ENCODE measurements around the gene DENND4B. TPM values are rescaled to one million over a fixed set of nuclear protein-coding genes. Genes with fewer than 3 reads are reported as not detected.
"Not testable (repeated sequence)": the region's sequence is repeated elsewhere in the genome, so short reads cannot be mapped to it uniquely, and the experiment has no call there.

The DENND4B gene
- total and polyA plus RNA-seq, 4 donors, result 18.9 to 74.4 (median 39.1) TPM

- peak overlapping the region; percentile 84 for H3K4me3 ChIP-seq (ENCODE audit: low read depth, low read length)
- 0% methylated on average over 1 of the region's 3 CpGs for WGBS (ENCODE audit: insufficient coverage)
- no peaks in the 10 kb centered on the region for H3K9me3 ChIP-seq (ENCODE audit: control insufficient read depth, insufficient read depth, low read length)
- DNase-seq (ENCODE audit: low read depth in 4 of 6, low spot score in 6 of 6), result no peak
- H3K27me3 ChIP-seq (ENCODE audit: control insufficient read depth, insufficient read depth, low read length), result no peaks in the 10 kb centered on the region
- peaks cover 3% of the 10 kb centered on the region for H3K36me3 ChIP-seq (ENCODE audit: control insufficient read depth, insufficient read depth, low read length)
- H3K4me1 ChIP-seq (ENCODE audit: control insufficient read depth, insufficient read depth, low read length), result peaks cover 22% of the 10 kb centered on the region
- peak overlapping the region; percentile 73 for H3K27ac ChIP-seq (ENCODE audit: low read depth, low read length)
These were observed 25.3 kb downstream of the DENND4B start for GRCh38 chr1:153921080-153921802.

GRCh38 chr1:153919876-153920852 is 26.4 kb downstream of the DENND4B start:
- Histone ChIP-seq H3K36me3 (ENCODE audit: control insufficient read depth, insufficient read depth, low read length) (peaks cover 3% of the 10 kb centered on the region), H3K4me1 (ENCODE audit: control insufficient read depth, insufficient read depth, low read length) (peaks cover 22% of the 10 kb centered on the region), H3K9me3 (ENCODE audit: control insufficient read depth, insufficient read depth, low read length) (no peaks in the 10 kb centered on the region), H3K4me3 (ENCODE audit: low read depth, low read length) (no peak overlapping the region), H3K27me3 (ENCODE audit: control insufficient read depth, insufficient read depth, low read length) (no peaks in the 10 kb centered on the region), H3K27ac (ENCODE audit: low read depth, low read length) (no peak overlapping the region)
- peak in 2 of 6 donors; percentile 23 to 52 for DNase-seq (ENCODE audit: low read depth in 4 of 6, low spot score in 6 of 6)
- WGBS (ENCODE audit: insufficient coverage), result 63% methylated on average over 2 of the region's 4 CpGs

- Histone ChIP-seq H3K4me3 (ENCODE audit: low read depth, low read length) (no peak overlapping the region), H3K27ac (ENCODE audit: low read depth, low read length) (no peak overlapping the region), H3K27me3 (ENCODE audit: control insufficient read depth, insufficient read depth, low read length) (no peaks in the 10 kb centered on the region), H3K9me3 (ENCODE audit: control insufficient read depth, insufficient read depth, low read length) (no peaks in the 10 kb centered on the region), H3K4me1 (ENCODE audit: control insufficient read depth, insufficient read depth, low read length) (peaks cover 10% of the 10 kb centered on the region), H3K36me3 (ENCODE audit: control insufficient read depth, insufficient read depth, low read length) (peaks cover 3% of the 10 kb centered on the region)
- DNase-seq (ENCODE audit: low read depth in 4 of 6, low spot score in 6 of 6), result no peak
- 100% methylated on average over 1 of the region's 4 CpGs for WGBS (ENCODE audit: insufficient coverage)
These were observed 30.2 kb downstream of the DENND4B start for GRCh38 chr1:153916297-153916696.

- Histone ChIP-seq H3K4me1 (ENCODE audit: control insufficient read depth, insufficient read depth, low read length) (no peaks in the 10 kb centered on the region), H3K27me3 (ENCODE audit: control insufficient read depth, insufficient read depth, low read length) (no peaks in the 10 kb centered on the region), H3K36me3 (ENCODE audit: control insufficient read depth, insufficient read depth, low read length) (peaks cover 12% of the 10 kb centered on the region), H3K4me3 (ENCODE audit: low read depth, low read length) (no peak overlapping the region), H3K27ac (ENCODE audit: low read depth, low read length) (no peak overlapping the region), H3K9me3 (ENCODE audit: control insufficient read depth, insufficient read depth, low read length) (no peaks in the 10 kb centered on the region)
- DNase-seq (ENCODE audit: low read depth in 4 of 6, low spot score in 6 of 6), result no peak
- WGBS (ENCODE audit: insufficient coverage), result 50% methylated on average over 1 of the region's 2 CpGs
These were observed 34.2 kb downstream of the DENND4B start for GRCh38 chr1:153912349-153912748.

- DNase-seq (ENCODE audit: low read depth in 4 of 6, low spot score in 6 of 6); H3K27ac ChIP-seq (ENCODE audit: low read depth, low read length); H3K9me3 ChIP-seq (ENCODE audit: control insufficient read depth, insufficient read depth, low read length); H3K27me3 ChIP-seq (ENCODE audit: control insufficient read depth, insufficient read depth, low read length); H3K4me3 ChIP-seq (ENCODE audit: low read depth, low read length); H3K4me1 ChIP-seq (ENCODE audit: control insufficient read depth, insufficient read depth, low read length): not testable (repeated sequence)
- no CpG with 5 or more reads among the region's 6 CpGs for WGBS (ENCODE audit: insufficient coverage)
- peaks cover 11% of the 10 kb centered on the region for H3K36me3 ChIP-seq (ENCODE audit: control insufficient read depth, insufficient read depth, low read length)
These were observed 36.0 kb downstream of the DENND4B start for GRCh38 chr1:153910560-153910959.

GRCh38 chr1:153908071-153908470 is 38.4 kb downstream of the DENND4B start:
- no peaks in the 10 kb centered on the region for H3K4me1 ChIP-seq (ENCODE audit: control insufficient read depth, insufficient read depth, low read length)
- H3K9me3 ChIP-seq (ENCODE audit: control insufficient read depth, insufficient read depth, low read length), result no peaks in the 10 kb centered on the region
- 100% methylated on average over 3 of the region's 6 CpGs for WGBS (ENCODE audit: insufficient coverage)
- no peaks in the 10 kb centered on the region for H3K27me3 ChIP-seq (ENCODE audit: control insufficient read depth, insufficient read depth, low read length)
- no peak for DNase-seq (ENCODE audit: low read depth in 4 of 6, low spot score in 6 of 6)
- no peak overlapping the region for H3K4me3 ChIP-seq (ENCODE audit: low read depth, low read length)
- H3K27ac ChIP-seq (ENCODE audit: low read depth, low read length), result no peak overlapping the region
- H3K36me3 ChIP-seq (ENCODE audit: control insufficient read depth, insufficient read depth, low read length), result peaks cover 16% of the 10 kb centered on the region

- Histone ChIP-seq H3K36me3 (ENCODE audit: control insufficient read depth, insufficient read depth, low read length) (peaks cover 19% of the 10 kb centered on the region), H3K4me1 (ENCODE audit: control insufficient read depth, insufficient read depth, low read length) (no peaks in the 10 kb centered on the region), H3K4me3 (ENCODE audit: low read depth, low read length) (no peak overlapping the region), H3K9me3 (ENCODE audit: control insufficient read depth, insufficient read depth, low read length) (no peaks in the 10 kb centered on the region), H3K27me3 (ENCODE audit: control insufficient read depth, insufficient read depth, low read length) (no peaks in the 10 kb centered on the region), H3K27ac (ENCODE audit: low read depth, low read length) (no peak overlapping the region)
- WGBS (ENCODE audit: insufficient coverage), result no CpG with 5 or more reads among the region's 6 CpGs
- DNase-seq (ENCODE audit: low read depth in 4 of 6, low spot score in 6 of 6), result no peak
These were observed 39.4 kb downstream of the DENND4B start for GRCh38 chr1:153907134-153907533.

- Histone ChIP-seq H3K9me3 (ENCODE audit: control insufficient read depth, insufficient read depth, low read length) (no peaks in the 10 kb centered on the region), H3K4me3 (ENCODE audit: low read depth, low read length) (no peak overlapping the region), H3K27ac (ENCODE audit: low read depth, low read length) (no peak overlapping the region), H3K27me3 (ENCODE audit: control insufficient read depth, insufficient read depth, low read length) (no peaks in the 10 kb centered on the region), H3K4me1 (ENCODE audit: control insufficient read depth, insufficient read depth, low read length) (no peaks in the 10 kb centered on the region), H3K36me3 (ENCODE audit: control insufficient read depth, insufficient read depth, low read length) (peaks cover 19% of the 10 kb centered on the region)
- WGBS (ENCODE audit: insufficient coverage), result no CpG with 5 or more reads among the region's 1 CpG
- DNase-seq (ENCODE audit: low read depth in 4 of 6, low spot score in 6 of 6), result no peak
These were observed 40.1 kb downstream of the DENND4B start for GRCh38 chr1:153906396-153906795.

- H3K36me3 ChIP-seq (ENCODE audit: control insufficient read depth, insufficient read depth, low read length), result peaks cover 19% of the 10 kb centered on the region
- WGBS (ENCODE audit: insufficient coverage), result 100% methylated on average over 2 of the region's 8 CpGs
- not testable (repeated sequence) for H3K4me3 ChIP-seq (ENCODE audit: low read depth, low read length); H3K9me3 ChIP-seq (ENCODE audit: control insufficient read depth, insufficient read depth, low read length); H3K27me3 ChIP-seq (ENCODE audit: control insufficient read depth, insufficient read depth, low read length); DNase-seq (ENCODE audit: low read depth in 4 of 6, low spot score in 6 of 6); H3K4me1 ChIP-seq (ENCODE audit: control insufficient read depth, insufficient read depth, low read length); H3K27ac ChIP-seq (ENCODE audit: low read depth, low read length)
These were observed 40.6 kb downstream of the DENND4B start for GRCh38 chr1:153905908-153906307.
